ENCODE measurements around the gene TNFRSF21.

DNA sequence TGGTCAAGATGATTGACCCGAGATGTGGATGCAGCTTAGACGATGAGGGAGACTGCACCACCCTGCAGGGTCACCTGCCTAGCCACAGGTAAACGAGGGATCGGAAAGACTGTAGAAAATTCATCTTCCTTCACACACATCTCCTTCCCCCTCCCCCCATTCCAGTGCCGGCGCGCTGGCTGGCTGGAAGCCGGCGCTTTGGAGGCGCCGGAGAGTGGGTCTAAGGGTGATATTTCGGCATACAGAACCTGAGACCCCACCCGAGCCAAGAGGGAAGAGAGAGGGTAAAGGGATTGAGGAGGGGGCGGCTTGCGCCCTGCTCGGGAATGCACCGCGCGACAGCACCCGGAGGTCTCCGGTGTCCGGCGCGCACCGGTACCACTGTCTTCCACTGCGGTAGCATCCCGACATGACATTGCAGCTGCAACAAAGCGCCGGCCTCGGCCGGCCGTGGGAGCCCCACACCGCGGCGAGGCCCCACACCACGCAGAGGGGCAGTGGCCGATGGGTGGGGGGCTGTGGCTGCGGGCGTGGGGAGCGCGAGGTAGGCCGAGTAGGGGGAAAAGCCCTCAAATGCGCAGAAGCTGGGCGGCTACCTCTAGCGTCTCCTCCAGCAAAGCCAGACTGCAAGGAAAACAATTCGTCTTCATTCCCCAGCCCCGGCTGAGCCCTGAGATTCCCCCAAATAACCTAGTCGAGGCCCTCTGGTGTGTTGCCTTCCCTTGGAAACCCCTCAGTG, 984 bp downstream of the TNFRSF21 start:
- TF ChIP-seq, protein P1, sequence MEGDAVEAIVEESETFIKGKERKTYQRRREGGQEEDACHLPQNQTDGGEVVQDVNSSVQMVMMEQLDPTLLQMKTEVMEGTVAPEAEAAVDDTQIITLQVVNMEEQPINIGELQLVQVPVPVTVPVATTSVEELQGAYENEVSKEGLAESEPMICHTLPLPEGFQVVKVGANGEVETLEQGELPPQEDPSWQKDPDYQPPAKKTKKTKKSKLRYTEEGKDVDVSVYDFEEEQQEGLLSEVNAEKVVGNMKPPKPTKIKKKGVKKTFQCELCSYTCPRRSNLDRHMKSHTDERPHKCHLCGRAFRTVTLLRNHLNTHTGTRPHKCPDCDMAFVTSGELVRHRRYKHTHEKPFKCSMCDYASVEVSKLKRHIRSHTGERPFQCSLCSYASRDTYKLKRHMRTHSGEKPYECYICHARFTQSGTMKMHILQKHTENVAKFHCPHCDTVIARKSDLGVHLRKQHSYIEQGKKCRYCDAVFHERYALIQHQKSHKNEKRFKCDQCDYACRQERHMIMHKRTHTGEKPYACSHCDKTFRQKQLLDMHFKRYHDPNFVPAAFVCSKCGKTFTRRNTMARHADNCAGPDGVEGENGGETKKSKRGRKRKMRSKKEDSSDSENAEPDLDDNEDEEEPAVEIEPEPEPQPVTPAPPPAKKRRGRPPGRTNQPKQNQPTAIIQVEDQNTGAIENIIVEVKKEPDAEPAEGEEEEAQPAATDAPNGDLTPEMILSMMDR (optimal IDR thresholded peaks at IDR 0.05 in 1 of 3, IDR thresholded peaks at IDR 0.05 in 1 of 3, conservative IDR thresholded peaks at IDR 0.05 in 1 of 3; ENCODE audit: extremely low read depth in 1 of 3, insufficient read depth in 2 of 3, low read length in 3 of 3), result no peak
- no peak for TF ChIP-seq EZH2 (IDR thresholded peaks at IDR 0.05; ENCODE audit: low read length)
